ENCODE results near the gene LAMB1. TPM values are rescaled to one million over a fixed set of nuclear protein-coding genes. Genes with fewer than 3 reads are reported as not detected.

Gene LAMB1
- total and polyA plus RNA-seq, 2 of the 13 experiments (the other 11 are each of a cell fraction or from before 2014, with no cell fraction given) = 109 to 124 TPM

DNA sequence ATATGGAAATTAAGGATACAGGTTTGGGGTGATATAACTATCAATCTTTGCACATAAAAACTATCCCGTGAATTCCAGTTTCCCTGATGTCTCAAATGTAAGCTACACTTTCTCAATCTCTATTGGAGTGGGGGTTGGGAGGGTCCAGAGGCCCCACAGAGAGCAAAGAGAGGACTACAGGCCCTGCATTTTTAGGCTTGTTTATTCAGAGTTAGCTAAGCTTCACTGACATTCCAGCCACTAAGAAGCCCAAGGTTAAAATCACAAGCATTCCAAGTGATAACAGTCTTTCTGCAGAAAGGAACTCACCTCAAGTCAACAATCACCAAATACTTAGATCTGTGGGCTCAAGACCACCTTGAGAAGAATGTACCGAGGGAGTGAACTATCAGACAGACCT lies 31.6 kb upstream of the LAMB1 start (continued):
- TF ChIP-seq ZC3H13 (CRISPR knock-in tag; IDR thresholded peaks at IDR 0.05) (no peak), HMGXB3 (CRISPR knock-in tag; IDR thresholded peaks at IDR 0.05; ENCODE audit: borderline replicate concordance) (0 out of 2 replicates have a peak, but pooled peaks have one; percentile 21), KMT2B (CRISPR knock-in tag; IDR thresholded peaks at IDR 0.05) (0 out of 2 replicates have a peak, but pooled peaks have one; percentile 21), SYNCRIP (IDR thresholded peaks at IDR 0.05; ENCODE audit: insufficient read depth, low read depth, low read length) (no peak), ZNF614 (CRISPR knock-in tag; IDR thresholded peaks at IDR 0.05; ENCODE audit: borderline replicate concordance) (peak; percentile 84), FUBP1 (CRISPR knock-in tag; IDR thresholded peaks at IDR 0.05; ENCODE audit: borderline replicate concordance) (no peak), ATAD3A (CRISPR knock-in tag; IDR thresholded peaks at IDR 0.05) (no peak), ZNF777 (CRISPR knock-in tag; IDR thresholded peaks at IDR 0.05) (no peak), STAG1 (CRISPR knock-in tag; IDR thresholded peaks at IDR 0.05) (peak; percentile 32), CCDC6 (CRISPR knock-in tag; IDR thresholded peaks at IDR 0.05) (no peak), ZBTB34 (CRISPR knock-in tag; IDR thresholded peaks at IDR 0.05) (no peak), GABPA (IDR thresholded peaks at IDR 0.05; ENCODE audit: low read depth, low read length) (no peak), GABPA (CRISPR knock-in tag; IDR thresholded peaks at IDR 0.05; ENCODE audit: low read depth) (no peak), ADNP (CRISPR knock-in tag; IDR thresholded peaks at IDR 0.05) (no peak)
- TF ChIP-seq, protein P1, sequence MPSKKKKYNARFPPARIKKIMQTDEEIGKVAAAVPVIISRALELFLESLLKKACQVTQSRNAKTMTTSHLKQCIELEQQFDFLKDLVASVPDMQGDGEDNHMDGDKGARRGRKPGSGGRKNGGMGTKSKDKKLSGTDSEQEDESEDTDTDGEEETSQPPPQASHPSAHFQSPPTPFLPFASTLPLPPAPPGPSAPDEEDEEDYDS (CRISPR knock-in tag; IDR thresholded peaks at IDR 0.05) = peak; percentile 34; the same call in 1 of the 2 replicates
- TF ChIP-seq, protein P2, sequence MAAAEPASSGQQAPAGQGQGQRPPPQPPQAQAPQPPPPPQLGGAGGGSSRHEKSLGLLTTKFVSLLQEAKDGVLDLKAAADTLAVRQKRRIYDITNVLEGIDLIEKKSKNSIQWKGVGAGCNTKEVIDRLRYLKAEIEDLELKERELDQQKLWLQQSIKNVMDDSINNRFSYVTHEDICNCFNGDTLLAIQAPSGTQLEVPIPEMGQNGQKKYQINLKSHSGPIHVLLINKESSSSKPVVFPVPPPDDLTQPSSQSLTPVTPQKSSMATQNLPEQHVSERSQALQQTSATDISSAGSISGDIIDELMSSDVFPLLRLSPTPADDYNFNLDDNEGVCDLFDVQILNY (CRISPR knock-in tag; conservative IDR thresholded peaks at IDR 0.05) = no peak
- TF ChIP-seq, protein P3, sequence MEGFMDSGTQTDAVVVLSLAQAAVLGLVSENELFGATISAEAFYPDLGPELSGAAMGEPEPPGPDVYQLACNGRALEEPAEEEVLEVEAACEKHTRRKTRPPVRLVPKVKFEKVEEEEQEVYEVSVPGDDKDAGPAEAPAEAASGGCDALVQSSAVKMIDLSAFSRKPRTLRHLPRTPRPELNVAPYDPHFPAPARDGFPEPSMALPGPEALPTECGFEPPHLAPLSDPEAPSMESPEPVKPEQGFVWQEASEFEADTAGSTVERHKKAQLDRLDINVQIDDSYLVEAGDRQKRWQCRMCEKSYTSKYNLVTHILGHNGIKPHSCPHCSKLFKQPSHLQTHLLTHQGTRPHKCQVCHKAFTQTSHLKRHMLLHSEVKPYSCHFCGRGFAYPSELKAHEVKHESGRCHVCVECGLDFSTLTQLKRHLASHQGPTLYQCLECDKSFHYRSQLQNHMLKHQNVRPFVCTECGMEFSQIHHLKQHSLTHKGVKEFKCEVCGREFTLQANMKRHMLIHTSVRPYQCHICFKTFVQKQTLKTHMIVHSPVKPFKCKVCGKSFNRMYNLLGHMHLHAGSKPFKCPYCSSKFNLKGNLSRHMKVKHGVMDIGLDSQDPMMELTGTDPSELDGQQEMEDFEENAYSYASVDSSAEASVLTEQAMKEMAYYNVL (CRISPR knock-in tag; IDR thresholded peaks at IDR 0.05; ENCODE audit: borderline replicate concordance) = peak; percentile 21; the same call in 1 of the 2 replicates

Measured in HepG2 (cell line).